Measurements from ENCODE around the gene PLXNA4. TPM values are rescaled to one million over a fixed set of nuclear protein-coding genes. Genes with fewer than 3 reads are reported as not detected.

Gene PLXNA4
- total and polyA plus RNA-seq, 12 donors = 0.83 to 17.0 (median 11.5) TPM

DNA sequence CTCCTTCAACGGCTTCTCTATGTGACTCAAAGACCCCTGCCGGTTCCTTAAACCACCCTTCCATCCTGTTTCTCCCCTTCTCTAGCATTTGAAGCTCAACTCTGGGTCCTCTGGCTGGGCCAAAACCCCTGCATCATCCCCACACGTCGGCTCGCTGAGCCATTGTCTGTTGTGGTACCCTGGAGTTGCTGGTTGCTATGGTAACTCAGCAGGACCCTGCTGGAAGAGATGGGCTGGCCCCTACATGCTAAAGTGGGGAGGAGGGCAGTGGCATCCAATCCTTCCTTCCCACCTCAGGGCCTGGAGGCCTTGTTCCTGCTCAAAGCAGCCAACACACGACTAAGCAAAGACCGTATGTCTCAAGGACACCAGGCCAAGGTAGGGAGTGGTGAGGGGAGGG lies 452.5 kb downstream of the PLXNA4 start:
- ATAC-seq = no peak
- TF ChIP-seq, protein P1, sequence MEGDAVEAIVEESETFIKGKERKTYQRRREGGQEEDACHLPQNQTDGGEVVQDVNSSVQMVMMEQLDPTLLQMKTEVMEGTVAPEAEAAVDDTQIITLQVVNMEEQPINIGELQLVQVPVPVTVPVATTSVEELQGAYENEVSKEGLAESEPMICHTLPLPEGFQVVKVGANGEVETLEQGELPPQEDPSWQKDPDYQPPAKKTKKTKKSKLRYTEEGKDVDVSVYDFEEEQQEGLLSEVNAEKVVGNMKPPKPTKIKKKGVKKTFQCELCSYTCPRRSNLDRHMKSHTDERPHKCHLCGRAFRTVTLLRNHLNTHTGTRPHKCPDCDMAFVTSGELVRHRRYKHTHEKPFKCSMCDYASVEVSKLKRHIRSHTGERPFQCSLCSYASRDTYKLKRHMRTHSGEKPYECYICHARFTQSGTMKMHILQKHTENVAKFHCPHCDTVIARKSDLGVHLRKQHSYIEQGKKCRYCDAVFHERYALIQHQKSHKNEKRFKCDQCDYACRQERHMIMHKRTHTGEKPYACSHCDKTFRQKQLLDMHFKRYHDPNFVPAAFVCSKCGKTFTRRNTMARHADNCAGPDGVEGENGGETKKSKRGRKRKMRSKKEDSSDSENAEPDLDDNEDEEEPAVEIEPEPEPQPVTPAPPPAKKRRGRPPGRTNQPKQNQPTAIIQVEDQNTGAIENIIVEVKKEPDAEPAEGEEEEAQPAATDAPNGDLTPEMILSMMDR (IDR thresholded peaks at IDR 0.05) = no peak
- Histone ChIP-seq H3K9me3 (no peaks in the 10 kb centered on the region), H3K36me3 (no peaks in the 10 kb centered on the region), H3K27ac (no peak overlapping the region), H3K27me3 (peaks cover 0 to 11% (median 0%) of the 10 kb centered on the region in 7 donors), H3K4me1 (no peaks in the 10 kb centered on the region), H3K4me3 (no peak overlapping the region)
- DNase-seq = no peak
- intact Hi-C loops (cut with DNase I) = no loop called here
- WGBS, 2 donors = 56 to 61% methylated on average over 7 of the region's 7 CpGs

DNA sequence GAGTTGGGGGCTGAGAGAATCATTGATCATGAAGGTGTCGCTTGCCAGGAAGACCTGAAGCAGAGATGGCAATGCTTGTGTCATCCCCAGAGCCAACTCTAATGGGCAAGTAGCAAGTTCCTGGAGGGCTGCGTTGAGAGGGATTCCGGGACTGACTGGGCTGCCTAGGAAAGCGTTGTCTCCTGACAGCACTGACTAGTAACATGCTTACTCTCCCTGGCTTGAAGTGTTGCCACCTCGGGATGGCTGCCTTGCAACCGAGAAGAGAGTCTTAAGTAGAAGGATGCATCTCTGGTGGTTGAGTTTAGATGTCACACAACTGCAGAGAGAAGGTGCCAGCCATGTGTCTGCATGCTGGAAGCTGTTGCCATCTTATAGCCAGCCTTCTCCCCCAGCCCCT lies 453.4 kb downstream of the PLXNA4 start:
- H3K36me3 ChIP-seq = no peaks in the 10 kb centered on the region
- H3K27me3 ChIP-seq = peaks cover 0 to 11% (median 0%) of the 10 kb centered on the region in 7 donors
- ATAC-seq (no peak), DNase-seq (no peak)
- no peaks in the 10 kb centered on the region for H3K9me3 ChIP-seq
- H3K4me1 ChIP-seq = no peaks in the 10 kb centered on the region
- intact Hi-C loops (cut with DNase I) = no loop called here
- TF ChIP-seq, protein P1 (IDR thresholded peaks at IDR 0.05) = no peak
- H3K27ac ChIP-seq = no peak overlapping the region
- H3K4me3 ChIP-seq = no peak overlapping the region
- WGBS, 2 donors = 78 to 87% methylated on average over 6 of the region's 6 CpGs

DNA sequence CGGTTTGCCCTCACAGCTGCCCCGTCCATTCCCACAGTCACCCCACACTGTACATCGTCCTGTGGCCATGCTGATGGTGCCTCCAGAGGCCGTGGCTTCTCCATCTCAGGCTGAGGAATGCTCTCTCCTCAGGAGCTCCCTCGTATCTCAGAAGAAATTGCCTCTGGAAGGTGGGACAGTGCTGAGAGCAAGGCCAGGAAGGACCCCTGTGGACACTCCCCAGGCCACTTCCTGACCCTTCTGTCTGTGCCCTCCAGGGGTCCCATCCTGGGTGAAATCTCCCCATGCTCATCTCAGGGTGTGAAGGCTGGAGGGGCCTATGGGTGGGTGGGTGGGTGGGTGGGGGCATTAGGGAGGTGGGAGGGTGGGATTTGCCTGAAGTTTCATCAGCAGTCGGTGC lies 454.3 kb downstream of the PLXNA4 start:
- H3K4me1 ChIP-seq = no peaks in the 10 kb centered on the region
- DNase-seq (no peak), ATAC-seq (no peak)
- peaks cover 0 to 11% (median 0%) of the 10 kb centered on the region in 7 donors for H3K27me3 ChIP-seq
- TF ChIP-seq, protein P1 (IDR thresholded peaks at IDR 0.05) = no peak
- H3K36me3 ChIP-seq = no peaks in the 10 kb centered on the region
- no peak overlapping the region for H3K27ac ChIP-seq
- WGBS, 2 donors = 64 to 72% methylated on average over 6 of the region's 6 CpGs
- no peak overlapping the region for H3K4me3 ChIP-seq
- intact Hi-C loops (cut with DNase I) = no loop called here
- H3K9me3 ChIP-seq = no peaks in the 10 kb centered on the region

DNA sequence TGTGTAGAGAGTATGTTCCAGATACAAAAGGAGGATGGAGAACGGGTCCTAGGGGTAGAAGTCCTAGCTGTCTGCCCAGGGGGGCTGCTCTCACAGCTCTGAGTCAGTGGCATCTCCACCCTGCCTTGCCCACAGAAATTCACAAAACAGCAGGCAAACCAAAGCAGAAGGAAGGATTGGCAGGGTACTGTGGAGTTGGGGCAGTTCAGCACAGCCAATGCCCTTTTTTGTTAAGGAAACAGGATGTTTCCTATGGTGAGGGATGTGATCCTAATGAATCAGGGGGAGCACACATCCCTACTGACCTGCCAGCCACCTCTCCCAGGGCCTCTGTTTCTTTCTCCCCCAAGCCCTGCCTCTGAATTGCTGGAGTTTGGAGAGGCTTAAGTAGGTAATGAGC lies 457.6 kb downstream of the PLXNA4 start:
- H3K36me3 ChIP-seq = no peaks in the 10 kb centered on the region
- peaks cover 0 to 11% (median 0%) of the 10 kb centered on the region in 7 donors for H3K27me3 ChIP-seq
- TF ChIP-seq, protein P1 (IDR thresholded peaks at IDR 0.05) = no peak
- H3K4me3 ChIP-seq = no peak overlapping the region
- intact Hi-C loops (cut with DNase I) = no loop called here
- H3K4me1 ChIP-seq = no peaks in the 10 kb centered on the region
- no peak for ATAC-seq
- WGBS, 2 donors = 93 to 95% methylated on average over 1 of the region's 1 CpG
- H3K27ac ChIP-seq = no peak overlapping the region
- no peak for DNase-seq
- no peaks in the 10 kb centered on the region for H3K9me3 ChIP-seq

Measured in heart right ventricle (tissue), 16 donors.